Right lobe of liver (tissue), 6 donors: ENCODE data around the gene SLIRP. TPM values are rescaled to one million over a fixed set of nuclear protein-coding genes. Genes with fewer than 3 reads are reported as not detected.

ENCODE experiments used
- ATAC-seq, 4 donors: fragments of 200-7000 bp; cut with Tn5 transposase; one replicate each; pipeline ENCODE4 v1.9.1; 2020; ENCODE audit warnings: mild to moderate bottlenecking in 4 of 4, moderate library complexity in 4 of 4
- DNase-seq, 3 donors: peaks; one replicate each; pipeline ENCODE4 v3.0.0-alpha.2; 2020
- H3K27ac ChIP-seq, 3 donors: fragments of 200-600 bp; one replicate each; pipeline ENCODE4 v1.8.0; 2022
- H3K27me3 ChIP-seq, 2 donors: fragments of 200-600 bp; one replicate each; pipeline ENCODE4 v1.8.0; 2022
- H3K36me3 ChIP-seq, 4 donors: fragments of 200-600 bp; sonication (generic) in 1 of 4; one replicate each; pipeline versions ENCODE4 v1.5.1 to v1.8.0; 2017 to 2022; ENCODE audit warnings: control low read depth in 1 of 4
- H3K4me1 ChIP-seq, 4 donors: fragments of 200-600 bp; sonication (generic) in 1 of 4; one replicate each; pipeline versions ENCODE4 v1.5.1 to v1.8.0; 2017 to 2022; ENCODE audit warnings: control low read depth in 1 of 4
- H3K4me3 ChIP-seq, 3 donors: fragments of 200-600 bp; one replicate each; pipeline ENCODE4 v1.8.0; 2022
- H3K9me3 ChIP-seq, 4 donors: fragments of 200-600 bp; sonication (generic) in 1 of 4; one replicate each; pipeline versions ENCODE4 v1.5.1 to v1.8.0; 2017 to 2022; ENCODE audit warnings: control low read depth in 1 of 4
- POLR2A ChIP-seq: fragments of 450-650 bp; IDR thresholded peaks from one replicate; pipeline ENCODE4 v1.6.1; 2017; ENCODE audit warnings: antibody characterized with exemption, mild to moderate bottlenecking
- WGBS: methylation state at CpG from one replicate; pipeline ENCODE4 v1.1.6; 2018; ENCODE audit warnings: low coverage, low lambda C conversion rate; ENCODE audit not compliant: insufficient coverage; ENCODE audit errors: missing lambda C conversion rate; 5-methylcytosine and 5-hydroxymethylcytosine counted together
- intact Hi-C, 2 donors: fragments of 100-400 bp; cut with DNase I; formaldehyde crosslinking; loops; one replicate each; pipeline versions ENCODE4 v1.11.2 to v1.14.1; 2022
- total RNA-seq, 6 experiments: library from RNA; depleted of rRNA in 2 of 6; stranded (reverse); fragments of >200 nt in 2 of 6; fragmentation: NEBNext Ultra II Directional in 3 of 6; extraction: Animal tissue kit (Norgen Biotek cat#: 25700) in 3 of 6; gene quantifications; one replicate each; pipeline versions ENCODE4 v1.1.0 to v1.2.4, GENCODE V29; 2016 to 2023
- TF ChIP-seq, protein P1 (sequence below), 4 donors: fragments of 200-600 bp in 3 of 4; fragments of 450-650 bp in 1 of 4; IDR thresholded peaks; one replicate each; pipeline versions ENCODE4 v1.5.1 to v1.8.0; 2016 to 2022; ENCODE audit warnings: antibody characterized with exemption in 4 of 4, mild to moderate bottlenecking in 2 of 4
- donor health status: DM: no; HTN: yes; CAD: no.
- donor health status: DM: no; HTN: no; CAD: no.
- donor health status: DM: no; HTN: no; CAD: no.
- donor health status: DM: no; HTN: yes; CAD: no.
- donor health status: DM: no; HTN: yes; CAD: no.

Gene SLIRP
- total RNA-seq, 6 experiments from 2014 or later: 51.3 to 214 (median 60.6) TPM

DNA sequence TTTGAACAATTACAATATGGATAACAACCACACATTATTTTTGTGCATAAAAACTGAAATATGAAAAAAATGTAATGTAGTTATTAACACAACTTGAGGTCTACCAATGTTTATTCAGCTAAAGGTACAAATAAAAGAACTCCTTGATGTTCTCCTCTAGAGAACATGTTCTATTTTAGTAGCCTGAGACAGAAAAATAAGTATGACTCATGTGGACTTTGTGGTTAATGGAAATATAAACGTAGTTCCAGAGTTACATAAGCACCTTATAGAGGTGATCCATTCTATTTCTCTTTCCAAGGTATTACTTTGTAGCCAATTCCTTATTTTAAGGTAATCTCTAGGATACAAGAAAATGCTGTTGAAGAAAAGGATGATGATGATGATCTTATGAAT is 25.7 kb upstream of the SLIRP start:
- no peak for DNase-seq
- no peak overlapping the region for H3K27ac ChIP-seq
- no peaks in the 10 kb centered on the region for H3K4me1 ChIP-seq
- TF ChIP-seq, protein P1, sequence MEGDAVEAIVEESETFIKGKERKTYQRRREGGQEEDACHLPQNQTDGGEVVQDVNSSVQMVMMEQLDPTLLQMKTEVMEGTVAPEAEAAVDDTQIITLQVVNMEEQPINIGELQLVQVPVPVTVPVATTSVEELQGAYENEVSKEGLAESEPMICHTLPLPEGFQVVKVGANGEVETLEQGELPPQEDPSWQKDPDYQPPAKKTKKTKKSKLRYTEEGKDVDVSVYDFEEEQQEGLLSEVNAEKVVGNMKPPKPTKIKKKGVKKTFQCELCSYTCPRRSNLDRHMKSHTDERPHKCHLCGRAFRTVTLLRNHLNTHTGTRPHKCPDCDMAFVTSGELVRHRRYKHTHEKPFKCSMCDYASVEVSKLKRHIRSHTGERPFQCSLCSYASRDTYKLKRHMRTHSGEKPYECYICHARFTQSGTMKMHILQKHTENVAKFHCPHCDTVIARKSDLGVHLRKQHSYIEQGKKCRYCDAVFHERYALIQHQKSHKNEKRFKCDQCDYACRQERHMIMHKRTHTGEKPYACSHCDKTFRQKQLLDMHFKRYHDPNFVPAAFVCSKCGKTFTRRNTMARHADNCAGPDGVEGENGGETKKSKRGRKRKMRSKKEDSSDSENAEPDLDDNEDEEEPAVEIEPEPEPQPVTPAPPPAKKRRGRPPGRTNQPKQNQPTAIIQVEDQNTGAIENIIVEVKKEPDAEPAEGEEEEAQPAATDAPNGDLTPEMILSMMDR (IDR thresholded peaks at IDR 0.05): no peak
- no peak for TF ChIP-seq POLR2A
- H3K36me3 ChIP-seq: peaks cover 0 to 24% (median 4%) of the 10 kb centered on the region in 4 donors
- WGBS: 17% methylated on average over 1 of the region's 1 CpG
- no peaks in the 10 kb centered on the region for H3K27me3 ChIP-seq
- no peak overlapping the region for H3K4me3 ChIP-seq
- peak in 1 of 4 donors; percentile 30 for ATAC-seq
- H3K9me3 ChIP-seq: no peaks in the 10 kb centered on the region
- intact Hi-C loops: no loop called here

GRCh38 chr14:77691259-77691658 is 16.6 kb upstream of the SLIRP start:
- Histone ChIP-seq H3K9me3 (no peaks in the 10 kb centered on the region), H3K4me3 (no peak overlapping the region), H3K27me3 (no peaks in the 10 kb centered on the region), H3K36me3 (peaks cover 0 to 35% (median under 1%) of the 10 kb centered on the region in 4 donors), H3K4me1 (no peaks in the 10 kb centered on the region), H3K27ac (no peak overlapping the region)
- no peak for DNase-seq
- ATAC-seq: peak in 1 of 4 donors; percentile 39
- WGBS: 93% methylated on average over 2 of the region's 2 CpGs
- no peak for TF ChIP-seq POLR2A
- TF ChIP-seq, protein P1 (IDR thresholded peaks at IDR 0.05): no peak
- intact Hi-C loops: no loop called here

- 0% methylated on average over 14 of the region's 14 CpGs for WGBS
- intact Hi-C loops: no loop called here
- DNase-seq (peak in 1 of 3 donors; percentile 31), ATAC-seq (peak; percentile 49 to 59 (median 54))
- Histone ChIP-seq H3K9me3 (no peaks in the 10 kb centered on the region), H3K36me3 (peaks cover 3 to 40% (median 12%) of the 10 kb centered on the region in 4 donors), H3K4me1 (peaks cover 0 to 29% (median 13%) of the 10 kb centered on the region in 4 donors), H3K4me3 (peak overlapping the region; percentile 81 to 94 (median 89)), H3K27me3 (no peaks in the 10 kb centered on the region), H3K27ac (peak overlapping the region in 2 of 3 donors; percentile 37 to 41)
- TF ChIP-seq POLR2A: no peak
- TF ChIP-seq, protein P1 (IDR thresholded peaks at IDR 0.05): peak in 3 of 4 donors; percentile 13 to 21 (median 14)
Observed at GRCh38 chr14:77707355-77707723, 564 bp upstream of the SLIRP start.

DNA sequence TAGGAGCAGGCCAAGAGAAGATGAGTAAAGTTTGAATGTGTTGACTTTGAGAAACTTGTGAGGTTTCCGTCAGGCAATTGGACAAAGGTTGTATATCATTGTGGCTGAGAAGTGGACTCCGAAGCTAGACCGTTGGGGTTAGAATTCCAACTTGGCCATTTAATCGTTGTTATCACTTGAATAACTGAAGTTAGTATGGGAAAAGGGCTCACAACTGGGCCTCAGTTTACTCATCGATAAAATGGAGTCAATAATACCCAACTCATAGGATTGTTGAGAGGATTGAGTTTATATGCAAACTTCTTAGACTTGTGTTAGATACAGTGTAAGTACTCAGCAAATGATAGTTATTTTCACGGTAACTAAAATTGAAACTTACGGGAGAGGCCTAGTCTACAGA is 846 bp downstream of the SLIRP start:
- Histone ChIP-seq H3K4me1 (peaks cover 0 to 29% (median 13%) of the 10 kb centered on the region in 4 donors), H3K9me3 (no peaks in the 10 kb centered on the region)
- intact Hi-C loops: no loop called here

More for the DNA sequence above, 846 bp downstream of the SLIRP start:
- H3K4me3 ChIP-seq: peak overlapping the region; percentile 81 to 94 (median 89)
- 12% methylated on average over 7 of the region's 7 CpGs for WGBS
- no peak overlapping the region for H3K27ac ChIP-seq
- TF ChIP-seq, protein P1 (IDR thresholded peaks at IDR 0.05): no peak
- no peak for TF ChIP-seq POLR2A
- ATAC-seq (no peak), DNase-seq (no peak)
- no peaks in the 10 kb centered on the region for H3K27me3 ChIP-seq
- peaks cover 2 to 40% (median 11%) of the 10 kb centered on the region in 4 donors for H3K36me3 ChIP-seq
